GM21515 (cell line): ENCODE results near the gene FNIP2.

Source experiments
- ATAC-seq: cut with Tn5 transposase; IDR thresholded peaks from one replicate; pipeline ENCODE4 v1.9.1; 2021; ENCODE audit not compliant: unreplicated experiment

FNIP2 gene

DNA sequence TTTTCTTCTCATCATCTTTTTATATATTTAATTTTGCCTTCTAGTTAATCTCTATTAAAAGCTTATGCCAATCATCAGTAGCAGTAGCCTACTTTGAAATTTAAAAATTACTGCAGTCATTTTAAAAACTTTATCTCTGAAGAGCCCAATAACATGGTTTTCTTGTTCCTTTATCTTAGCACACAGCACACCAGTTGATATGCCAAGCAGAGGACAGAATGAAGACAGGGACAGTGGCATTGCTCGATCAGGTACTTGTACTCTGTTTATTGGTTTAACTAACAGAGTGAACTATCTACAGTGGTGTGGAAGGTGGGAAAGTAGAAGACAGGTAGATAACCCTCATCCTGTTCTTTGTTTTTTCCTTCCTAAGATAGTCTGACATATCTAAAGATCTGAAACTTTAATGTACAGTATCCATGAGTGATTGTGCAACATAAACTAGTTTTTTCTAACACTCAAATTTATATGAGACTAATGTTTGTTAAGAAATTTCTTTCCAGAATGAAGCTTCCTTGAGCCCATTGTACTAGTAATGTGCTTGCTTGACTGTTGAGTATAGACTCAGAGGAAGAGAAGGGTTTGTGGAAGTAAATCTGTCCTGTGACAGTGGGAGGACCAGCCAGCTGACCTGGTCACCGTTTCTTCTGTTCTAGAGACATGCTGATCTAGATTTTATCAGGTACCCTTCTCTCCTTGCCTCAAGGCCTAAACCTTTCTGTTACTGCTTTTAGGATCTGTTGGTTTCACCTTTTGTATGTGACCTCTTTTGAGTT lies 66.6 kb downstream of the FNIP2 start:
- ATAC-seq = no peak

DNA sequence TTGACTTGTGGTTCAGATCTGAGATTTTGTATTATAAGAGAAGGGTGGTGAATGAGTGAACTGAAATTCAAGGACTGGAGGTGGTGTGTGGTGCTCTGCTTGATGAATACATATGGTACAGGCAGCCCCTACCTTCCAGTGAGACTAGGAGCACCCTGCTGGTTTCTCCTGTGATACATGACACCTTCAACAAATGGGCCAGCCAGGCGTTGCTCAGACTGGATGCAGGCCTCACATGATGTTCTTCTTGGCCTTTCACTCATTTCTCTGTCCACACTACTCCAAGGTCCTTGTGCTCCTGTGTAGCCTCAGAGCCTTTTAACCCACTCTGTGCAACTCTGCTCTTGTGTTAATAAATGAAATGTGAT lies 67.2 kb downstream of the FNIP2 start:
- ATAC-seq = no peak

DNA sequence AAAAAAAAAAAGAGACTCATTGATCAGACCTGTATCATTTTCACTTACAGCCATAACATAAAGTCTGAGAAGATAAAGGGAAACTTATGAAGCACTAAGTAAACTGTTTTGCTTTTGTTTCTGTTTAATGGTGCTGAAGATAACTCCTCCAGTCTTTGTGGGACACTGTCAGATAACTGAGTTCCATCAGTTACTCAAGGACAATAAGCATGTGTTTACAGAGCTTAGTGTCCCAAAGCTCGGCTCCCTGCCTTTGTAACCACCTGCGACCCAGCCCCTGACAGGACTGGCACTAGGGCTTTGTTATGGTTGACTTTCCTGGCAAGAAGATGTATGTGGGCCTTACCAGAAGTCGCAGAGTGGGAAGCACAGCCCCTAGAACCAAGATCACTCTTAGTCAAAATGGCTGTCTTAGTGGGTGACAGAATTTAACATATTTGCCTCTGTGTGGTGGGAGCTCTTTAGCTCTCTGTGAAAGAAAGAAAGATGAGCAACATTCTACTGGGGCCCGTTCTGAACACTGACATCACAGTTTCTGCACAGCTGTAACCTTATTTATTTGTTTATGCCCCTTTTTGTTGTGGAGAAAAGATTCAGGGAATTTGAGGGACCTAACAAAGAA lies 68.1 kb downstream of the FNIP2 start:
- no peak for ATAC-seq

DNA sequence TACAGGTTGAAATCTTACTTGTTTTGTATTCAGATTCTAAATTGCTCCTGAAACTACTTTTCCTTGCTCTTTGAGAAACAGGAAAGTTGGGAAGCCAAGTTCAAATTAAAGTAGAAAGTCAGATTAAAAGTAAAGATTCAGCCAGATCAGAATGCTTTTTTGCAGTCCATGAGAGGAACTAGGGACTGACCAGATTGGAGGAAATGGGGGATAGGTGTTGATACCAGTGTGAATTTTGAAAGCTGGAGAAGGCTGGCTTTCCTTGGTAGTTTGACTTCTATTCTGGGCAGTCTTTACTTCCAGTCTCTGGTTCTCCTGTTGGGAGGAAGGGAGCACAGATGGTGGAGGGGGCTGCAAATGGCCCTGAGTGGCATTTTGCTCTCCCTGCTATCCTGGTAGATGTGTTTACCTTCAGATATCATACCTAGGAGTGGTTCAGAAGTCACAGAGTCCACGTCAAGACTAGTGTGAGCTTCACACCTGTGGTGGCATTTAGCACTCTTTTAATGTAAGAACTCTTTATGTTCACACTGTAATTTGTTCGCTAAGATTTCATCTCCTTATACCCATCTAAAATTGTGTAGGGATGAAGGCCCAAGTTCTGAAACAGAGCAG lies 68.8 kb downstream of the FNIP2 start:
- ATAC-seq = no peak

DNA sequence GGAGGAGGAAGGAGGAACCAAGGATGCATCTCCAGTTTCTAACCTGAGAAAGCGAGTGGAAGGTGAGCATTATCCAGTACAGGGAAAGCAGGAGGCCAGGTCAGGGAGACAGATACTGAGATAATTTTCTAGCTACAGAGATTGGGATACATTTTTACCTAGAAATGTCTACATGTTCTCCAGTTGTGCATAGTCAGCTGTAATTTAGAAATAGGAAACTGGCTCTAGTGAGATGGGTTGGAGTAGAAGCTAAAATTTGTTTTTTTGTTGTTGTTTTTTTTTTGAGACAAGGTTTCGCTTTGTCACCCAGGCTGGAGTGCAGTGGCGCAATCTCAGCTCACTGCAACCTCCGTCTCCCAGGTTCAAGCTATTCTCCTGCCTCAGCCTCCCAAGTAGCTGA lies 71.3 kb downstream of the FNIP2 start:
- ATAC-seq = no peak

DNA sequence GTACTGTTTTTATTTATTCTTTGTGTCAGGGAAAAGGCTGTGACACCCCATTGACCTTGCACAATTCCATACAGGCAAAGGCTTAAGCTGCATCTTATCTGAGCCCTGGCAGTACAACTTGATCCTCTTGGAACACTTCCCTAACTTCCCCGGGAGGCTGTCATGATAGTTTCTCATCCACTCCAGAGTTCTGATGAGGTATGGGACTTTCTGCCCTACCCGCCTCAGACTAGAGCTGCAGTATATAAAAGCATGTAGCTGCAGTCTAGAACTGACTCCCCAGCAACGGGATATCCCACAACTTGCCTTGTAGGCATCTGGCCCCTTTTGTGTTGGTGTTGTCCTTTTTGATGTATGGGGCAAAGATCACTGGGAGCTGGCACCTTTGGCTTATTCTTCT lies 72.7 kb downstream of the FNIP2 start:
- no peak for ATAC-seq

DNA sequence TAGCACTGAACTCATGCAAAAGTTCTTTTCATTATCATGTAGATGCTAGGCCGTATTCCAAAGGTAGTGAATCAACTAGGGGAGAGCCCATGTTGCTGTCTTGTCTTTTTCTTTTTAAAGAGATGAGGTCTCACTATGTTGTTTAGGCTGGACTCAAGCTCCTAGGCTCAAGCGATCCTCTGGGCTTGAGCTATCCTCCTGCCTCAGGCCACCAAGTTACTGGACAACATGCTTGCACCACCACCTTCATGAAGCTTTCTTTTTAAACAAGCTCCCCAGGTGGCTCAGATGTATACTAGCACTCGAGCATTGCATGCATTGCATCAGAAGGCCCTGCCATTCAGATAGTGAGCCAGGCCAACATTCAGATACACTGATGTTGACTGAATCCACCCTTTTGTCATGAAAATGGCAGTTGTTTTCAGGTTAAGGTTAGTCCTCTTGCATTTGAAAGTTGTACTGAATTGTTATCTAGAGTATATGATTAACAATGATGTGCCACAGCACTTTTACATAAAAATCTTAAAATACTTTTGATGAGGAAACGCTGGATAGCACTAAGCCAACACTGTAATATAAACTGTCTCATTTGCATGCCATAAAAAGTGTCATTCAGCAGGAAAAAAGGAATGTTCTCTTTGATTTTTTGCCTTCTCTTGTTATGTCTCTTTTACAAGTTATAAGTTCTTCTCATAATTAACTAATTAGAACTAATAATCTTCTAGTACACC lies 76.7 kb downstream of the FNIP2 start:
- ATAC-seq = no peak

DNA sequence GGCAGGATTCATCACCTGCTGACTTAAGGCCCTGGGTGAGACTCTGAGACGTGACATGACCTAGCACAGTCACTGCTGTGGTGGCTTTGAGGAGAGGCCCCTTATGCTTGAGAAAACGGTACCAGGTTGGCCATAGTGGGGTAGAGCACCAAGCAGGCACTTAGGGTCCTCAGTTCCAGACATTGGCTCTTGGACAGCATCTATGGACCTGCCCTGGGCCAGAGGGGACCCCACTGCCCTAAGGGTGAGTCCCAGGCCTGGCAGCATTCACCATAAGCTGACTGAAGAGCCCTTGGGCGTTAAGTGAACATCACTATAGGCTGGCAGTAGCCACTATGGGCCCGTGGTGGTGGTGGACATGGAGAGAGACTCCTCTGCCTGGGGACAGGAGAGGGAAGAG lies 78.7 kb downstream of the FNIP2 start:
- ATAC-seq = no peak

DNA sequence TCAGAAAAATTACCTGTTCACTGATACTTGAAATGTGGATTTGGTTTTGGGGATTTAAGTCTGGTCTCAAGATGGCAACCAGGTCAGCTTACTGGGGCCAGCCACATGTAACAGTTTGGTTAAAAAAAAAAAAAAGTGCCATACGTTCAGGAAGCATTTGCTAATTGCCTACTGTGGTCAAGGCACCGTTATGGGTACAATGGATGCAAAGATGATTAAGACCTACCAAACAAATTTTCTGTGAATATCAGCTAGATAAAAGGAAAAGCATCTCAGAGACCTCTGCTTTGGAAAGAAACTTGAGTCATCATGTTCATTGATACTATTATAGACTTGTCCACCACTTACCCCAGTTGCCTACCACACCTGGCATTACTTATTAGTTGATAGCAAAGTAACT lies 80.9 kb downstream of the FNIP2 start:
- ATAC-seq = no peak

DNA sequence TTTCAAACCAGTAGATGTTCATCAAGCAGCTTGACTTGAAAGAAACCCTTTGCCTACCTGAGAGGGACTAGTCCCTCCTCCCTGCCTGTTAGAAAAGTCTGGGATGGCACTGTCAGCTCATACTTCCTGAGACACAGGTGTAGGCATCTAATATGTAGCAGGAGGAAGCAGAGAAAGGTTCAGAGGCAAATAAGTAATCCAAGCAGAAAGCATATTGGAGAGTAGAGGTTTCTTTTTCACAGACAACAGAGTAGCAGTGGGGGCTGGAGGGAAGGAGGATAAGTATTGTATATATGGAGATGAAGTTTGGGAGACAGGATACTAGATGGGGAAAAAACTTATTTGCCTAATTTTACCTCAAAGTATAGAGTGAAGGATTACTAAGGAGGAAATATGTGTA lies 81.5 kb downstream of the FNIP2 start:
- ATAC-seq = no peak

DNA sequence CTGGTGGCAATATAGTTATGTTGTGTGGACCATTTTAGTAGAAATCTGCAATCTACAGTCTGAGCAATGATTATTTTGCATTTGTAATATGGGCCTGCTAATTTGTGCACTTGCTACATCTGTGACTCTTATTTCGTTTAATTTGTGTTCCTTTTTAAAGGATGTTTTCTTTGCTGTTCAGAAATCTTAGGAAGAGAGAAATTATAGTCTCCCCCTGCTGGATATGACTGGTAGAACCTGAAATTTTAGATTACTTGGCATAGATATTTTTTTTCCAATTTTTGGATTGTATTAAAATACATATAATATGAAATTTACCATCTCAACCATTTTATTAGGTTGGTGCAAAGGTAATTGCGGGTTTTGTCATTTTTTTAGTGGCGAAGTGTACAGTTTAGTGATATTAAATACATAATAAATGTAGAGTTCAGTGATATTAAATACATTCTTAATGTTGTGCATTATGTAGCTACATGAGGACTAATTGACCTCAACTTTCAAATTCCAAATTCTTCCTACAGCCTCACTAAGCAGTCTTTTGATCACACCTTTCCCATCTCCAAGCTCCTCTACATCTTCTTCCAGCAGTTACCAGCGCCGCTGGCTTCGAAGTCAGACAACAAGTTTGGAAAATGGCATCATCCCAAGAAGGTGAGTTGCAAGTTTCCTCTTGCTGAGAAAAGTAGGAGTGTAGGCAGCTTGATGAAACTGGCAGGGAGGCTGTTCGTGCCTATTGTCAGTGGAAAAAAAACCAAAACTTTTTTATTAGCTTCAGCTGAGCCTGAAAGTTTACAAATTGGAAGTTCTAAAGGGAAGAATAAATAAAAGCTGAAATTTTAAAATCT lies 82.2 kb downstream of the FNIP2 start:
- ATAC-seq = no peak

DNA sequence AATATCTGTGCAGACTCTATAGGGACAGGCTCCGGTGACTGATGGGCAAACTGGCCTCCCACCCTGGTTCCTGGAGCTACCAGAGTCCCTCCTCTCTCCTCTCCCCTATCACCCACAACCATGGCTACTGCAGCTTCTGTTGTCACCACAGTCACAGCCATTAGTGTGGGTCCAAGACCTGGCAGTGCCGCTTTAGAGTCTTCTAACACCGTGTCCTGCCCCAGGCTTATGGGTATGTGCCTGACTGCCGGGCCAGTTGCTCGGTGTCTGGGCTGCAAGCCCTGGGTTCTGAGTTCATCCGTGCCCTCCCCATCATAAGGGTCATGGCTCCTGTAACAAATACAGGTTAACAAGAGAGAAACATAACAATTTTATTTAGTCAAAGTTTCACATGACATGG lies 85.4 kb downstream of the FNIP2 start:
- ATAC-seq = no peak

DNA sequence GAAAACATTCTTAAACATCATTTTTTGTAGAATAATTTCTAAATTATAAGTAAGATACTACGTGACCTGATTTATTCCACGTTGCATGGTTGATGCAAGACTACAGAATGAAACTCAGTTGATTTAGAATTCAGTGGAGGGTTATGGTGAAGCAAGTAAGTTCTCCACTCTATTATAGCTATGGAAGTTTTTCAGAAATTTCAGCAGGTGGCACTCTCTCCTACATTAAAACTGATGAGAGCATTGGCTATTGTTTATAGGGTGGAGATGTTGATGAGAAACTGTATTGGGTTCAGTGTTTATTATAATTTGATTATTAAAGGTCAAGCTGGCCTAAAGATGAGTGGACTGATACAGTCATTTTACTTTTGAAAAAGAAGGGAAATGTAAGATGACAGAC lies 88.0 kb downstream of the FNIP2 start:
- no peak for ATAC-seq

DNA sequence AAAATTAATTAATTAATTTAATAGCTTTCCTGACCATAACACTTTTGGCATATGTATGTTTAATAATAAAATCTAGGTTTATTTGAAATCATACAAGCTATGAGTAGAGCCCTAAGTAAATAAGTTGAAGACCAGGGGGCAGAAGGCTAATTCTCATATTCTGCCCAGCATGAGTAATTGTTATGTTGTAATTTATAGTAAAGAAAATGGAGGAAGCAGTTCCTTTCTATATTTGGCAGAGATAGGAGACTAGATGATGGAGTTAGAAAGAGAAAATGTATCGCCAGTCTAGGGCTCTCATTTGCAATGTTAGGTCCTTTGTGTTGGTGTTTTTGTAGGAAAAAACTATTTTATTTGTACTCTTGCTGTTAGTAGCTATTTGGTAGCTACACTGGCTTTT lies 89.1 kb downstream of the FNIP2 start:
- no peak for ATAC-seq

DNA sequence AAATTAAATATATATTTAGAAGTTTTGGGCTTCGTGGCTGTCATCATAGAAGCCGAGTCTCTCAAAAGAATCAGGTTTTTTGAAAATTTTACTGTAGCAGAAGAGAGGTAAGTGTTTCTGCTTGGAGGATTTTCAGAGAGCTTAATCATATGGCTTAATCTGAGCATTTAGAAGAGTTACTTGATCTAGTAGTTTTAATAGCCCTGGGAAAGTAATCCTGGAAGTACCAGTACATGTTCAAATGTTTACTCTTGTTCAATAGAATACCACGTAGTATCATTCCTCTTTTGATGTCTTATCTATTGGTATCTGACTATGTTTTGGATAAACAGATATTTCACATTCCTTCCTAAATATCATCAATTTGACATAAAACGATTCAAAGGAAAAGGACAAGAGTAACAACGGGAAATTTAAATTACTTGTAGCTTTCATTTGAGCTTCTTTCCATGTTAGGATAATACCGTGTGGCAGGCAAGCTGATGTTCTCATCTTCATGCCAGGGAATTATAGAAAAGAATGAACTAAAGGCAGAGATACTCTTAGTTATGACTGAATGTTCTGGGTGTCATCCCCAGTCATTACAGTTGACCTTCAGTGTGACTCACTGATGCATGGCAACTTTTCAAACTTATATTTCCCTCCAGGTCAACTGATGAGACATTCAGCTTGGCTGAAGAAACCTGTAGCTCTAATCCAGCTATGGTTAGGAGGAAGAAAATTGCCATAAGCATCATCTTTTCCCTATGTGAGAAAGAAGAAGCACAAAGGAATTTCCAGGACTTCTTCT lies 89.8 kb downstream of the FNIP2 start:
- ATAC-seq = no peak

DNA sequence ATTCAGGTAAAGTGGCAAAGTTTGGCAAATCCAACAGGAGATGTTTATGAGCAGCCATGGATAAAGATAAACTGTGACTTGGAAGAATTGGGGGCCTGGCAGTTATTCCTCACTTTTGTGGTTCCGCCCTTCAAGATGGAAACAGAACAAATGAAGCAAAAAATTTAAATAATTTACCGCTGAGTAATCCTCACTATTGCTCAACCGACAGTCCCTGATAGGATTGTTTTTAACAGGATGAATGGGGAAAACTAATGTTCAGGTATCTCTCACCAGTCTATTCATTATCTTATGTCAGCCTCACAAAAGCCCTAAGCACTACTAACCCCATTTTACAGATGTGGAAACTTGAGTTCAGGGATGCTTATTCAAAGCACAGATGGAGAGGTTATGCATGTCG lies 90.8 kb downstream of the FNIP2 start:
- no peak for ATAC-seq

DNA sequence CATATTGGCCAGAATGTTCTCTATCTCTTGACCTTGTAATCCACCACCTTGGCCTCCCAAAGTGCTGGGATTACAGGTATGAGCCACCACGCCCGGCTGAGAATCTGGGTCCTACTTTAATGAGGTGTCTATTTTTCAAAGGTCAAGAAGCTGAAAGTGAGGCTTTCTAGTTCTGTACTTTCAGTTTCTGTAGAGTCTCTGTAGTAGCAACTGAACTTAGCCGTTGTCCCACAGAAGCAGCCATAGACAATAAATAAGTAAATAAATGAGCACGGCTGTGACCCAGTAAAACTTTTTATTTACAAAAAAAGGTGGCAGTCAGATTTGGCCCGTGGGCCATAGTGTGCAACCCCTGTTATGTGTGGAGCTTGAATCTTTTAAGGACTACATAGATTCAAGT lies 92.0 kb downstream of the FNIP2 start:
- peak; percentile 83 for ATAC-seq

DNA sequence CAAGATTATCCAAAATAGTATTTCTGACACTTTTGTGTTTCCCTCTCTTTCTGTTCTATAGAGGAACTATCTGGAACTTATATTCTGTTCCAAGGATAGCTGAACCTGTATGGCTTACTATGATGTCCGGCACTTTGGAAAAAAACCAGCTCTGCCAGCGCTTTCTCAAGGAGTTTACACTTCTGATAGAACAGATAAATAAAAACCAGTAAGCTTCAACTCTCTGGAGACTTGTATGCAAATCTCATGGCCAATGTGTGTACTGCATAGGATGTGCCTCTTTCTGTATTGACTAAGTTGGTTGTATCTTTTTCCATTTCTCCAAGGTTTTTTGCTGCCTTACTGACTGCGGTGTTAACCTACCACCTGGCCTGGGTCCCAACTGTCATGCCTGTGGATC lies 92.5 kb downstream of the FNIP2 start:
- peak; percentile 67 for ATAC-seq

DNA sequence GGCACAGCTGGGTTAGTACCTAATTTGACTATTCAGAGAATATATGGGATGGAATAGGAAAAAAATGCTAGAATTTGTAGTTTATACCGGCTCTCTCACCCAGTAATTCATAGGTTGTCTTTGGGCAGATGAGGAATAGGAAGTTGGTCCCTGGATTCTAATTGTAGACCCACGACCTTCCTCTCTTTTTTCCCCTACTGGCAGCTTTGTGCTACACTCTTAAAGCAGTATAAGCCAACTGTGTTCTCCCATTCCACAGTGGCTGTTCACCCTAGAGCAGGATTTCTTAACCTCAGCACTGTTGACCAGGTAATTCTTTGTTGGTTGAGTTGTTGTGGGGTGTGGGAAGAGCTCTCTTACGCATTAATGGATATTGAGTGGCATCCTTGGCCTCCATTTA lies 92.9 kb downstream of the FNIP2 start:
- ATAC-seq = no peak

DNA sequence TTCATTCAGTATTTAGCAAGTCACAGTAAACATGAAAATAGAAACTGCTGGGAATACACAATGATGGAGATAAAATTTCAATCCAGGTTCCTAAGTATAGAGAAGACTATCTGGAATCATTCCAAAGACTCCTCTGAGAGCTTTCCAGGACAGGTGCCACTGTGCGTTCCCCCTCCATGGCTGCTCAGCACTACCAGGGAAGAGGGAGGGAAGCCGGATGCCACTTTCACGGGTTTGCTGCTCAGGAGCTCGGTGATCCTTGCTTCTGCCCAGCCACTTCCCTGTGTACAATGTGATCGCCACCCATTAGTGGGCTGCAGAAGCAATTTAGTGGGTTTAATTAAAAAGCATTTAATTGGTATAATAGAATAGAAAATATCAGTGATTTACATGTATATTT lies 94.5 kb downstream of the FNIP2 start:
- ATAC-seq = no peak
